HG02943 (cell line): ENCODE measurements around the gene SIKE1.
"Not testable (repeated sequence)": the region's sequence is repeated elsewhere in the genome, so short reads cannot be mapped to it uniquely, and the experiment has no call there.

Experiments used
- ATAC-seq: cut with Tn5 transposase; IDR thresholded peaks from one replicate; pipeline ENCODE4 v1.9.1; 2021; ENCODE audit warnings: mild to moderate bottlenecking, low read depth, moderate library complexity; ENCODE audit not compliant: unreplicated experiment

The SIKE1 gene

GRCh38 chr1:114780344-114781226 lies at the start of gene SIKE1:
Gene SIKE1 (minus strand): TSS chr1:114780685. CDS start chr1:114780607, 78 bp downstream.
- peak; percentile 99 for ATAC-seq

- ATAC-seq: not testable (repeated sequence)
Observed at GRCh38 chr1:114830075-114830474, 49.6 kb upstream of the SIKE1 start.

- no peak for ATAC-seq
Observed at GRCh38 chr1:114828251-114828650, 47.8 kb upstream of the SIKE1 start.

- ATAC-seq: no peak
Observed at GRCh38 chr1:114821978-114822377, 41.5 kb upstream of the SIKE1 start.

GRCh38 chr1:114820392-114820791 lies 39.9 kb upstream of the SIKE1 start:
- ATAC-seq: no peak

GRCh38 chr1:114819869-114820268 lies 39.4 kb upstream of the SIKE1 start:
- no peak for ATAC-seq

DNA sequence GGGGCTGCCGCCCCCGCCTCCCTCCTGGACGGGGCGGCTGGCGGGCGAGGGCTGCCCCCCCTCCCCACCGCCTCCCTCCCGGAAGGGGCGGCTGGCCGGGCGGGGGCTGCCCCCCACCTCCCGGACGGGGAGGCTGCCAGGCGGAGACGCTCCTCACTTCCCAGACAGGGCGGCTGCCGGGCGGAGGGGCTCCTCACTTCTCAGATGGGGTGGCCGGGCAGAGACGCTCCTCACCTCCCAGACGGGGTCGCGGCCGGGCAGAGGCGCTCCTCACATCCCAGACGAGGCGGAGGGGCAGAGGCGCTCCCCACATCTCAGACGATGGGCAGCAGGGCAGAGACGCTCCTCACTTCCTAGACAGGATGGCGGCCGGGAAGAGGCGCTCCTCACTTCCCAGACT lies 24.0 kb upstream of the SIKE1 start:
- ATAC-seq: not testable (repeated sequence)

- no peak for ATAC-seq
Observed at GRCh38 chr1:114803001-114803400, 22.5 kb upstream of the SIKE1 start.

- ATAC-seq: no peak
Observed at GRCh38 chr1:114794038-114794437, 13.6 kb upstream of the SIKE1 start.

DNA sequence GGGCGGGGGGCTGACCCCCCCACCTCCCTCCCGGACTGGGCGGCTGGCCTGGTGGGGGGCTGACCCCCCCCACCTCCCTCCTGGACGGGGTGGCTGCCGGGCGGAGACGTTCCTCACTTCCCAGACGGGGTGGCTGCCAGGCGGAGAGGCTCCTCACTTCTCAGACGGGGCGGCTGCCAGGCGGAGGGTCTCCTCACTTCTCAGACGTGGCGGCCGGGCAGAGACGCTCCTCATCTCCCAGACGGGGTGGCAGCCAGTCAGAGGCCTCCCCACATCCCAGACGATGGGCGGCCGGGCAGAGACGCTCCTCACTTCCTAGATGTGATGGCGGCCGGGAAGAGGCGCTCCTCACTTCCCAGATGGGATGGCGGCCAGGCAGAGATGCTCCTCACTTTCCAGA lies 10.1 kb upstream of the SIKE1 start:
- ATAC-seq: not testable (repeated sequence)

DNA sequence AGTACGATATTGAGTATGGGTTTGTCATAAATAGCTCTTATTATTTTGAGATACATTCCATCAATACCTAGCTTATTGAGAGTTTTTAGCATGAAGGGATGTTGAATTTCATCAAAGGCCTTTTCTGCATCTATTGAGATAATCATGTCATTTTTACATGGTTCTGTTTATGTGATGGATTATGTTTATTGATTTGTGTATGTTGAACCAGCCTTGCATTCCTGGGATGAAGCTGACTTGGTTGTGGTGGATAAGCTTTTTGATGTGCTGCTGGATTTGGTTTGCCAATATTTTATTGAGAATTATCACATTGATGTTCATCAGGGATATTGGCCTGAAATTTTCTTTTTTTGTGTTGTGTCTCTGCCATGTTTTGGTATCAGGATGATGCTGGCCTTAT lies 6.0 kb upstream of the SIKE1 start:
- not testable (repeated sequence) for ATAC-seq

DNA sequence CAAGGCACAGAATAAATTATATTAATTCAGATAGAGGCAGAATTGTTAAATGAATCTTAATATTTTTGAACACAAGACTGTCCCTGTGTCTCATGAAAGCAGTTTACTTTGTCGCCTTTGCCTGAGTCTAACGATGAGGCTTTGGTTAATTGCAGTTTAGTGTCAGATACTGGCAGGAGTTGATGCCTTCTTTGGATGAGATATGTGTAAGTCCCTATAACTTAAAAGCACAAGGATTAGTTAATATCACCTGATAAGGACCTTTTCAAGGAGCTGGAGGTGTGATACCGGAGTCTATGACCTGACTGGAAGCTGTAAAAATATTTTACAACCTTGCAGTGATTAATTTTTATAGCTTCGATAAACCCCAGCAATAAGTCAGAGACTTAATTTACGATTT lies 2.0 kb upstream of the SIKE1 start:
- ATAC-seq: no peak

DNA sequence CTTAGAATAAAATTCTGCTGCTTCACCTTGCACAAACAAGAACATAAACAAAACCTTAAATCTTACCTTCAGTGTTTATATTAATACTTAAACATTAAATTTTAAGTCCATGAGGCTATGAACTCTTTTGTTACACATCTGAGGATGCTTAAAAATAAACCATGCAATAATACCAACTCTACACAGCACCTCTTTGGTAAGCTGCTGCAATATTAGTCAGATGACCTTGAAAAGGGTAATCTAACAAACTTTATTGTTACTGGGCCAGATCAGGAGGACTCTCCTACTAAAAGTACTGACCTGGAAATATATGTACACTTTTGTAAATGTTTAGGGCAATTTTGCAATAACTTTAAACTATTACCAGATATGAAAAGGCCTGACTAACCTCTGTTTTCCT lies 763 bp downstream of the SIKE1 start:
- no peak for ATAC-seq

- ATAC-seq: not testable (repeated sequence)
Observed at GRCh38 chr1:114776726-114777125, 3.8 kb downstream of the SIKE1 start.

DNA sequence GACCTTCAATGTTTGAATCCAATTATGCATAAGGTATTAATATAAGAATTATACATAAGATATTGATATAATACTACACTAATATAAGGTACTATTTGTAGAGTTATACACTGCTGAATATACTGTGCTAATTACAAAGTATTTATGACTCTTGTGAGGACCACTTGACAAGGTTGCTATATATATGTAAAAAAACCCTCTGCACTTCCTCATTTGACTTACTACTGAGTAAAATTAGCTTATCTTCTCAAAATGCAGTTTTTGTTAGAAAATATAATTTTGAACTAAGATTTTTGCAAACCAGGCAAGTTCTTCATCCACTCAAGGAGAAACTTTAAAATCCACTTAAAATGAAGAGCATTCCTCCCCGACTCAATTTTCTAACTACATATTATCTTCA lies 8.5 kb downstream of the SIKE1 start:
- ATAC-seq: no peak

DNA sequence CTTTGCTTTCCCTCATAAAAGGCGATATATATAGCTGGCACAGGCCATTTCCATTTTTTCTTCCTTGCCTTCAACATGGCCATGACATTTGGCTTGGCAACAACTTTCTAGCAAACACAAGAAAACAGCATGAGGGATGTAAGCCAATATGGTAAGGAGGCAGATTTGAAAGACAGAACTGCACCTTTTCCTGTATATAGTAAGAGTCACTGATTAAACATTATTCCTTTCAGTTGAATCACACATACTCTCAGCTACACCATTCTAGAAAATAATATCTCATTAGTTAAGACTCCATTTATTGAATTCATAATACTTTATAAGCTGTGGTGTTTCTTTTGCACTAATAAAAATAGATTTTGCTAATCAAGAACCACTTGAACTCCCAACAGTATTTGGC lies 9.5 kb downstream of the SIKE1 start:
- no peak for ATAC-seq

DNA sequence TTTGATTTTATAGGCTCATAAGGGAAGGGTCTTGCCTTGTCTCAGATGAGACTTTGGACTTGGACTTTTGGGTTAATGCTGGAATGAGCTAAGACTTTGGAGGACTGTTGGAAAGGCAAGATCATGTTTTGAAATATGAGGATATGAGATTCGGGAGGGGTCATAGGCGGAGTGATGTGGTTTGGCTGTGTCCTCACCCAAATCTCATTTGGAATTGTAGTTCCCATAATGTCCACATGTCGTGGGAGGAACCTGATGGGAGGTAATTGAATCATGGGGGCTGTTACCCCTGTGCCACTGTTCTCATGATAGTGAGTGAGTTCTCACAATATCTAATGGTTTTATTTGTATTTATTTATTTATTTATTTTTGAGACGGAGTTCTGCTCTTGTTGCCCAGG lies 15.8 kb downstream of the SIKE1 start:
- ATAC-seq: no peak

DNA sequence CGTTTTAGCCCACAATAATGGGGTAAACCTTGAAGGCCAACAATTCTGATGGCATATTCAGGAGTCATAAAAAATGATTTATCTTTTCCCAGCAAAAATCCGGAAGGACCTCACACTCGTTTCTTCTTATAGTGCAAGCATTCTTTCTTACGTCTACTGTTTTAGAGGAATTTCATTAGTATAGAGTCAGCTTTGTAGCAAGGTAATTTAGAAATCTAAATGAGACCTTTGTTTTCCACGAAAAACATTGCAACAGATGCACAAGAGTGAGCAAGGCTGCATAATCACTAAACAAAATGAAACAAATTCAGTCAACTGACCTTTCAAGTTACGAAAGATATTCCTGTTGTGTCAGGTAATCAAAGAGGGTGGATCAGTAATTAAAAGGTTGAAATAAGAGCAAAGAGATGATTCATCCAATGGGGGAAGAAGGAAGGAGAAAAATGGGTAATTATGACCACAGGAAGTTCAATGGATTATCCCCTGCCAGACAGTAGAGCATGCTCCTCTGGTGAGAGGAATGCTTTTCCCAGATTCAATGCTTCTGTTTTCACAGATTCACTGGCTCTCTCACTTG lies 22.1 kb downstream of the SIKE1 start:
- no peak for ATAC-seq

DNA sequence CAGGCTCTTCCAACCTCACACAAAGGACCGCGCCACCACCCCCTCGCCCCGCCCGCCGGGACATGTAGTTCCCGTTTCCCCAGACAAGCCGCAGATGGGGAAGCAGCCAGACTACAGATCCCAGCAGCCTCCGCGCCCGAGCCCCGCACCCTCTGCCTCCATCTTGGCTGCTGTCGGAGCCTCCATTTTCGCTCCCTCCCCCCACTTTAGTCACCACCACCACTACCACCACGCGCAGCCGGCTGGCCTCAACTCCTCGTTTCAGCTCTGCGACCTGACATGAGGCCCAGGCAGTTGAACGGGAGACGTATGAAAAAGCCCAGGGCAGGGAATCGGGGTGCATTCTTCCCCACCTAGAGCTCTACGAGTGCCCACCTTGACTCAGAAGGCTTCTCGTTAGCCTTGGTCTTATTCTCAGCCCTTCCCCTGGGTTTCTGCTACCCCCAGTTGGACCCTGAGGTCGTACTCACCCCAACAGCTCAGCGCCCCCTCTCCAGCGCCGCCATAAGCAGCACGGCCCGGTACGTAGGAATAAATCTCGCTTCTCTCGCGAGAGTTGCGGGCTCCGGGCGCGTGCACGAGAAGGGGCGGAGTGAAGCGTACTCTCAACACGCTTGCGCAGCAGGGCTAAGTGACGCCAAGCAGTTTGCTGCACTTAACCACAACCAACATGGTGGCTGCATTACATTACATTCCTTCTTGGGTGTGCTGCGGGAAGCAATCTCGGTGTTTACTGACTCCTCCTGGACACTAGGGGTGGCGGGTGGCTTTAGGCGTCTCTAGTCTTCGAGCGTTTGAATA lies 22.8 kb downstream of the SIKE1 start, which contains the start of gene CSDE1:
CSDE1 (minus strand) TSS at position 530 of the 801 bp plus-strand sequence. CDS start 18,094 bp downstream, outside the sequence.
- ATAC-seq: peak; percentile 86

DNA sequence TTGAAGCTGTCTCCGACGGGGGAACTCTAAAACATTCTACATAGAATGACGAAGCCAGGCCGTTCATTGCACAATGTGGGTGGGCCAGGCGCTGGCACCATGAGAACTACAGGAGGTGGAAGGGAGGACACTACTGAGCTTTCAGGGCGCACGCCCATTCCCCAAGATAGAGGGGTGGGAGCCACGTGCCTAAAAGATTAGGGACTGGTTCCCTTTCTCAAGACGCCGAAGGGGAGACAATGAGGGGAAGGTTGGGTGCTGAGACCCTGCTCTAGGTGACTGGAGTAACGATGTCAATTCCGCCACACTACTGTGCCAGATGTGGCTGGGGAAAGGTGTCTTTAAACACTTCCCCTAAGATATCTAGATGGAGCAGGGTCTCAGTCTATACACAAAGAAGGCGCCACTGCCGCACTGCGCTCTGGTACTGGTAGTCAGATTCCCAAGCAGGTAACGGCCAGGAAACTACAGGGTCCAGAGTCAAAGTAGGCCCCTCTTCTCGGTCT lies 23.5 kb downstream of the SIKE1 start:
- no peak for ATAC-seq
